Measurements from ENCODE around the gene GC. TPM values are rescaled to one million over a fixed set of nuclear protein-coding genes. Genes with fewer than 3 reads are reported as not detected.
"Not testable (repeated sequence)": the region's sequence is repeated elsewhere in the genome, so short reads cannot be mapped to it uniquely, and the experiment has no call there.

GC gene
- total RNA-seq, 4 donors from 2014 or later, result not detected

DNA sequence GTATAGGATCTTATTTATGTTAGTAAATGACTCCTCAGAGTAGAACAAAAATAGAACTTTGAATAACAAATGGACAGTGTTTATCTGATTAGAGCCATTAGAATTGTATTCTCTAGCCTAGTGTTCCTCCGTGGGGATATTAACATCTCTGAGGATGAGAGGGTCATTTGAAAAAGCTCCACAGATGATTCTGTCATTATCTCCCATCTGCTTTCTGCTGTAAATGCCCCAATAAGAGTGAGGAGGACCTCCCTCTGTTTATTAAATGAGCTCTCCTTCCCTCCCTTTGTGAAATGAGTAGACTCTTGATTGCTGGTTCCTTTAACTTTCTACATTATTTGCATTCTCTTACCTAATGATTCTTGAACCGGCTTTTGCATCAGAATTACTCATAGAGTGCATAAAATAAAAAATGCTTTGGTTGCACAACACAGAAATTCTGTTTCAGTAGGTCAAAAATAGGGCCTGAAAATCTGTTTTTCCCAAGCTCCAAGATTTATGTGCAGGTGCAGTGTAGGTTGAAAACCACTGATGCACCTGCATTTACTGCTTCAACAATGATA, 18.0 kb downstream of the GC start:
- WGBS, 2 donors, result 20 to 32% methylated on average over 2 of the region's 2 CpGs

DNA sequence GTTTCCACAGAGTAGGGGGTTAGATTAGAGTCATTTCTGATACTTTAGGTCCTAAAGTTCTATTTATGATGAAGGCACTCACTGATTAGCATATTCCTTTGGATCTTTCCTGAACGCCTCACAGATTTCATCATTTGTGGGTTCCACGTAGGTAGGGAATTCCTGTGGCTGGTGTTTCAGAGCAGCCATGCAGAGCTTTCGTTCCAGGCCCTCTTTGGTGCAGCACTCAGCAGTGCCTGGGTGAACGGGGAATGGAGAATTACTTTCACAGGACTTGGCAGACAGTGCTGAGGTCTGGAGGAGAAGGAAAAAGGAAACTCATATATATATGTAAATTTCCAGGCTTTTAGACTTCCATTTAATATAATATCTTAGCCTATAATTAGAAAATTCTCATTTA, 18.5 kb downstream of the GC start:
- no peak overlapping the region for H3K27ac ChIP-seq
- no peaks in the 10 kb centered on the region for H3K36me3 ChIP-seq
- no peaks in the 10 kb centered on the region for H3K9me3 ChIP-seq
- 45 to 60% methylated on average over 4 of the region's 4 CpGs for WGBS, 2 donors
- intact Hi-C loops (cut with DNase I), result no loop called here
- H3K4me3 ChIP-seq, result no peak overlapping the region
- DNase-seq, result no peak
- no peaks in the 10 kb centered on the region for H3K4me1 ChIP-seq
- H3K27me3 ChIP-seq, result no peaks in the 10 kb centered on the region
- TF ChIP-seq, protein P1, sequence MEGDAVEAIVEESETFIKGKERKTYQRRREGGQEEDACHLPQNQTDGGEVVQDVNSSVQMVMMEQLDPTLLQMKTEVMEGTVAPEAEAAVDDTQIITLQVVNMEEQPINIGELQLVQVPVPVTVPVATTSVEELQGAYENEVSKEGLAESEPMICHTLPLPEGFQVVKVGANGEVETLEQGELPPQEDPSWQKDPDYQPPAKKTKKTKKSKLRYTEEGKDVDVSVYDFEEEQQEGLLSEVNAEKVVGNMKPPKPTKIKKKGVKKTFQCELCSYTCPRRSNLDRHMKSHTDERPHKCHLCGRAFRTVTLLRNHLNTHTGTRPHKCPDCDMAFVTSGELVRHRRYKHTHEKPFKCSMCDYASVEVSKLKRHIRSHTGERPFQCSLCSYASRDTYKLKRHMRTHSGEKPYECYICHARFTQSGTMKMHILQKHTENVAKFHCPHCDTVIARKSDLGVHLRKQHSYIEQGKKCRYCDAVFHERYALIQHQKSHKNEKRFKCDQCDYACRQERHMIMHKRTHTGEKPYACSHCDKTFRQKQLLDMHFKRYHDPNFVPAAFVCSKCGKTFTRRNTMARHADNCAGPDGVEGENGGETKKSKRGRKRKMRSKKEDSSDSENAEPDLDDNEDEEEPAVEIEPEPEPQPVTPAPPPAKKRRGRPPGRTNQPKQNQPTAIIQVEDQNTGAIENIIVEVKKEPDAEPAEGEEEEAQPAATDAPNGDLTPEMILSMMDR (IDR thresholded peaks at IDR 0.05), result no peak
- no peak for TF ChIP-seq POLR2A (IDR thresholded peaks at IDR 0.05)

More for the DNA sequence above, 18.0 kb downstream of the GC start:
- no peaks in the 10 kb centered on the region for H3K4me1 ChIP-seq
- no peak overlapping the region for H3K4me3 ChIP-seq
- TF ChIP-seq POLR2A (IDR thresholded peaks at IDR 0.05), result no peak
- TF ChIP-seq, protein P1 (IDR thresholded peaks at IDR 0.05), result no peak
- no peaks in the 10 kb centered on the region for H3K27me3 ChIP-seq
- no peaks in the 10 kb centered on the region for H3K36me3 ChIP-seq
- intact Hi-C loops (cut with DNase I), result no loop called here
- H3K9me3 ChIP-seq, result no peaks in the 10 kb centered on the region
- no peak for DNase-seq
- no peak overlapping the region for H3K27ac ChIP-seq

DNA sequence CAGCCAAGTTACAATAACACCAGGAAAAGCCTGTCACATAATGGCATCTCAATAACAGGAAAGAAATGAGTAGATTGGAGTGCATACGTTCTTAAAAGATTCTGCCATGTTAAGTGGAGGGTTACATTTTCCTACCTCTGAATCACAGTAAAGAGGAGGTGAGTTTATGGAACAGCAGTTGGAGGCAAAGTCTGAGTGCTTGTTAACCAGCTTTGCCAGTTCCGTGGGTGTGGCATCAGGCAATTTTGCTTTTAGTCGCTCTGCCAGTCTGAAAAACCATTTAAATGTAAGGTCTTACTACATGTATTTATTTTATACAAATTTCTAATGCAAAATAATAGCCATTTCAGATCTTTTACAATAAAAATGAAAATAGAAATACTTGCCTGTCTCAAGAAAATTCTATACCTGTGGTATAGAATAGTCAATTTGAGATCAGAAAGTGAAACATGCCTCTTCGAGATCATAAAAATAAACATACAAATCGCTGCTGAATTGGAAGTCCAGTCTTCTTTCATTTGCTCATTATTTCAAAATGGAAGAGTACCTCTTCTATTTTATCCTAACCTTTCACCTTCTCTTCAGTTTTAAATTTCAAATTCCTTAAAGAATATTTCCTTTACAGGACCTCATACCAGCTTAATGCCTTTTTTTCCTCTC, 31.4 kb downstream of the GC start:
- Histone ChIP-seq H3K27ac (no peak overlapping the region), H3K4me3 (no peak overlapping the region), H3K9me3 (no peaks in the 10 kb centered on the region), H3K27me3 (no peaks in the 10 kb centered on the region), H3K36me3 (no peaks in the 10 kb centered on the region), H3K4me1 (no peaks in the 10 kb centered on the region)
- no peak for DNase-seq
- TF ChIP-seq, protein P1 (IDR thresholded peaks at IDR 0.05), result no peak
- no peak for TF ChIP-seq POLR2A (IDR thresholded peaks at IDR 0.05)
- 52 to 55% methylated on average over 5 of the region's 5 CpGs for WGBS, 2 donors
- intact Hi-C loops (cut with DNase I), result no loop called here

DNA sequence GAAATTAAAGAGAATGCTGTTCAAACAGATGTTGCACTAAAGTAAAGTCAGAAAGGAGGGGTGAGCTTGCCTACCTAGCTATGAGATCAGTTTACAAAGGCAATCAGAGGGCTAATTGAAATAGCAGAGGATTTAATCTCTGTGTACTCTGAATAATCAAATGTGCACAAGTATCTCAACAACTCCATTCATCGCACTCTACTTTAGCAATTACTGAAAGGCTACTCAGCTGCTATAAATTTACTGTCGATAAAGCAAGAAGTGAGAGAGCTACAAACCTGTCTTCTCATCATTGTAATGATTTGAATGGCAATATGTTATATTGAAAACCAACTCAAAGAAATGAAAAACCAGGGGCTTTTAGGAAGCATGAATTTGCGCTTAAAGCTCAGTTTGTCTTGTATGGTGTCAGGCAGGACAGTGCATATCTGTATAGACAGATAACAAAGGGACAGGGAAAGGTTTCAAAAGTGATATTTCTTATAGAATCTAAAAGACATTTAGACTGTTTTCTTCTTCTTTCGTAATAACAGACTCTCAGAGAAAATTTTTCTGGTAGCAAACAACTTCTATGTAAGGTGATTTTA, 34.8 kb downstream of the GC start:
- H3K4me3 ChIP-seq, result no peak overlapping the region
- H3K27me3 ChIP-seq, result no peaks in the 10 kb centered on the region
- H3K27ac ChIP-seq, result no peak overlapping the region
- WGBS, 2 donors, result 67 to 71% methylated on average over 4 of the region's 4 CpGs
- intact Hi-C loops (cut with DNase I), result no loop called here
- H3K9me3 ChIP-seq, result no peaks in the 10 kb centered on the region
- no peaks in the 10 kb centered on the region for H3K4me1 ChIP-seq
- DNase-seq, result no peak
- no peaks in the 10 kb centered on the region for H3K36me3 ChIP-seq
- TF ChIP-seq, protein P1 (IDR thresholded peaks at IDR 0.05), result no peak
- TF ChIP-seq POLR2A (IDR thresholded peaks at IDR 0.05), result no peak

DNA sequence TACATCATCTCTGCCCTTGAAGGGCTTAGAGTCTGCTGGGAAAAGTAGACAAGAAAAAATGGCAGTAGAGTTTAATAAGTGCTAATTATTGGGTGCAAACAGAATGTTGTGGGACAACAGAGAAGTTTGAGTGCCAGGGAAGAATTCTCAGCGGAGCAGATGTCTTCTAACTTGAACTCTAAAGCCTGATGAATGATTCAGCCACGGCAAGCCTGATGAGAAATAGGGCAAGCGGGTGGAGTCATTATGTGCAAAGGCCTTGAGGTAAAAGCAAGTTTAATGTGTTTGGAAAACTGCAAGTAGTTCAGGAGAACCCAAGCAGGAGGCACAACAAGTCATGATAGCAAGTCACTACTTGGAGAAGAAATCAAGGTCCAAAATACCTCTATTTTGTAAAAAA, 37.5 kb downstream of the GC start:
- intact Hi-C loops (cut with DNase I), result no loop called here
- H3K27me3 ChIP-seq, result no peaks in the 10 kb centered on the region
- H3K4me3 ChIP-seq, result no peak overlapping the region
- no peaks in the 10 kb centered on the region for H3K9me3 ChIP-seq
- H3K27ac ChIP-seq, result no peak overlapping the region
- TF ChIP-seq, protein P1 (IDR thresholded peaks at IDR 0.05), result no peak
- no peak for TF ChIP-seq POLR2A (IDR thresholded peaks at IDR 0.05)
- WGBS, 2 donors, result 52 to 64% methylated on average over 3 of the region's 3 CpGs
- DNase-seq, result no peak
- H3K36me3 ChIP-seq, result no peaks in the 10 kb centered on the region
- no peaks in the 10 kb centered on the region for H3K4me1 ChIP-seq

DNA sequence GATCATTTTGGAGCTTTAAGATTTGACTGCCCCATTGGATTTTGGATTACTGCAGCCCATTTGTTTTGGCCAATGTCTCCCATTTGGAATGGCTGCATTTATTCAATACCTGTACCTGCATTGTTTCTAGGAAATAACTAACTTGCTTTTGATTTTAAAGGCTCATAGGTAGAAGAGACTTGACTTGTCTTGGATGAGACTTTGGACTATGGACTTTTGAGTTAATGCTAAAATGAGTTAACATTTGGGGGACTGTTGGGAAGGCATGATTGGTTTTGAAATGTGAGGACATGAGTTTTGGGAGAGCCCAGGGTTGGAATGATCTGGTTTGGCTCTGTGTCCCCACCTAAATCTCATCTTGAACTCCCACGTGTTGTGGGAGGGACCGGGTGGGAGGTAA, 45.1 kb downstream of the GC start:
- H3K27ac ChIP-seq; H3K4me3 ChIP-seq; H3K36me3 ChIP-seq; intact Hi-C loops (cut with DNase I); DNase-seq; H3K9me3 ChIP-seq; H3K4me1 ChIP-seq; H3K27me3 ChIP-seq: not testable (repeated sequence)
- WGBS, 2 donors, result 66 to 84% methylated on average over 2 of the region's 2 CpGs
